GM18868 (cell line): Measurements from ENCODE around the gene GREM1.

ENCODE experiments used
- ATAC-seq: cut with Tn5 transposase; IDR thresholded peaks from one replicate; pipeline ENCODE4 v1.9.1; 2021; ENCODE audit warnings: mild to moderate bottlenecking, moderate library complexity; ENCODE audit not compliant: unreplicated experiment

Gene GREM1

GRCh38 chr15:32729700-32730395 is 12.0 kb downstream of the GREM1 start:
- ATAC-seq = no peak

GRCh38 chr15:32730677-32731654 is 13.2 kb downstream of the GREM1 start:
- ATAC-seq = no peak

DNA sequence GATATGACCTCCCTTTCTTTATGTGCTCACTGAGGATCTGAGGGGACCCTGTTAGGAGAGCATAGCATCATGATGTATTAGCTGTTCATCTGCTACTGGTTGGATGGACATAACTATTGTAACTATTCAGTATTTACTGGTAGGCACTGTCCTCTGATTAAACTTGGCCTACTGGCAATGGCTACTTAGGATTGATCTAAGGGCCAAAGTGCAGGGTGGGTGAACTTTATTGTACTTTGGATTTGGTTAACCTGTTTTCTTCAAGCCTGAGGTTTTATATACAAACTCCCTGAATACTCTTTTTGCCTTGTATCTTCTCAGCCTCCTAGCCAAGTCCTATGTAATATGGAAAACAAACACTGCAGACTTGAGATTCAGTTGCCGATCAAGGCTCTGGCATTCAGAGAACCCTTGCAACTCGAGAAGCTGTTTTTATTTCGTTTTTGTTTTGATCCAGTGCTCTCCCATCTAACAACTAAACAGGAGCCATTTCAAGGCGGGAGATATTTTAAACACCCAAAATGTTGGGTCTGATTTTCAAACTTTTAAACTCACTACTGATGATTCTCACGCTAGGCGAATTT is 14.9 kb downstream of the GREM1 start:
- no peak for ATAC-seq

DNA sequence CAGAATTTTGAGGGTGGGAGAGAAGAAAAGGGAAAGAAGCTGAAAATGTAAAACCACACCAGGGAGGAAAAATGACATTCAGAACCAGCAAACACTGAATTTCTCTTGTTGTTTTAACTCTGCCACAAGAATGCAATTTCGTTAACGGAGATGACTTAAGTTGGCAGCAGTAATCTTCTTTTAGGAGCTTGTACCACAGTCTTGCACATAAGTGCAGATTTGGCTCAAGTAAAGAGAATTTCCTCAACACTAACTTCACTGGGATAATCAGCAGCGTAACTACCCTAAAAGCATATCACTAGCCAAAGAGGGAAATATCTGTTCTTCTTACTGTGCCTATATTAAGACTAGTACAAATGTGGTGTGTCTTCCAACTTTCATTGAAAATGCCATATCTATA is 15.5 kb downstream of the GREM1 start:
- ATAC-seq = no peak

DNA sequence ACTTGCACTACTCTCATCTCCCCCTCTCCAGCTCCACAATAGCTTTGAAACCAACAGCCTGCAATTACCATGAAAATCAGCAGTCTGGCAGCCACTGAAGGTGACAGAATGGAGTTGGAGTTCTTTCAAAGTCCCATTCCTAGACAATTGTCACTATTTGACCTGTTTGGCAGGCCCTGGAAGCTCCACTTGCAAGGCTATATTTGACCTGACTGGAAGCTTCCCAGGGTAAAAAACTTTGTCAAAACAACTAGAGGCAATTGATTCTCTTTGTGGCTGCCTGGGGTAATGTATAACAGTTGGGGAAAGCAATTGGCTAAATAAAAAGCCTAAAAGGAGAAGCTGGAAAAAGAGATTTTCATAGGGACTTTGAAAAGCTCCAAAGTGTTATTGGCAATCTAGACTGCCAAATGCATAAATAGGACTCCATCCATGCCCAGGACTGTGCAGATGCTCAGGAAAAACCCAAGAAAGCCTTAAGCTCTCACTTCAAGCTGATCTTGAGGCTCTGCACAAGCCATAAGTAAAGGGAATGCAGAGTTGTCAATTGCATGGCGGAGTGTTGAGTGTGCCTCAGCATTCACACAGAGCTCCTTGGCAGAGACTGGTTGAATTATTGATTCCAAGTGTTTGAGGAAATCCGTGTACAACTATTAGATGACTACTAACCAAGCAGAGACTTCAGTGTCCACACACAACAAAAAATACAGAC is 18.3 kb downstream of the GREM1 start:
- ATAC-seq = no peak

- no peak for ATAC-seq
Measured at GRCh38 chr15:32736701-32737061, 18.9 kb downstream of the GREM1 start.

DNA sequence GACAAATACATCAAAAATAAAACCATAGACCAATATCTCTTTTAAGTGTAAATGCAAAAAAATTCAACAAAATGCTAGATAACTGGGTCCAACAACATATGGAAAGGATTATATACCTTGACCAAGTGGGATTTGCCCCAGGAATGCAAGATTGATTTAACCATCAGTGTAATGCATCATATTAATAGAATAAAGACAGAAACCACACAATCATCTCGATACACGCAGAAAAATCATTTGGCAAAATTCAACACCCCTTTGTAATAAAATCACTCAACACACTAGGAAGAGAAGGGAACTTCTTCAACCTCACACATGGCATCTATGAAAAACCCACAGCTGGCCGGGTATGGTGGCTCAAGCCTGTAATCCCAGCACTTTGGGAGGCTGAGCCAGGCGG is 19.5 kb downstream of the GREM1 start:
- ATAC-seq = no peak

DNA sequence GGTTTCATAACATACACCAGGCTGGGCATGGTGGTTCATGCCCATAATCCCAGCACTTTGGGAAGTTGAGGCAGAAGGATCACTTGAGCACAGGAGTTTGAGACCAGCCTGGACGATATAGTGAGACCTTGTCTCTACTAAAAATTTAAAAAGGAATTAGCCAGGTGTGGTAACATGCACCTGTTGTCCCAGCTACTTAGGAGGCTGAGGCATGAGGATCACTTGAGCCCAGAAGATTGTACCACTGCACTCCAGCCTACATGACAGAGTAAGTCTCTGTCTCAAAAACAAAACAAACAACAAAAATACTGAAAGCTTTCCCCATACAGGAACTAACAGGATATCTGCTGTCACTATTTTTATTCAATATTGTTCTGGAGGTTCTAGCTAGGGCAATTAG is 20.9 kb downstream of the GREM1 start:
- no peak for ATAC-seq

GRCh38 chr15:32739522-32740063 is 21.8 kb downstream of the GREM1 start:
- ATAC-seq = no peak

DNA sequence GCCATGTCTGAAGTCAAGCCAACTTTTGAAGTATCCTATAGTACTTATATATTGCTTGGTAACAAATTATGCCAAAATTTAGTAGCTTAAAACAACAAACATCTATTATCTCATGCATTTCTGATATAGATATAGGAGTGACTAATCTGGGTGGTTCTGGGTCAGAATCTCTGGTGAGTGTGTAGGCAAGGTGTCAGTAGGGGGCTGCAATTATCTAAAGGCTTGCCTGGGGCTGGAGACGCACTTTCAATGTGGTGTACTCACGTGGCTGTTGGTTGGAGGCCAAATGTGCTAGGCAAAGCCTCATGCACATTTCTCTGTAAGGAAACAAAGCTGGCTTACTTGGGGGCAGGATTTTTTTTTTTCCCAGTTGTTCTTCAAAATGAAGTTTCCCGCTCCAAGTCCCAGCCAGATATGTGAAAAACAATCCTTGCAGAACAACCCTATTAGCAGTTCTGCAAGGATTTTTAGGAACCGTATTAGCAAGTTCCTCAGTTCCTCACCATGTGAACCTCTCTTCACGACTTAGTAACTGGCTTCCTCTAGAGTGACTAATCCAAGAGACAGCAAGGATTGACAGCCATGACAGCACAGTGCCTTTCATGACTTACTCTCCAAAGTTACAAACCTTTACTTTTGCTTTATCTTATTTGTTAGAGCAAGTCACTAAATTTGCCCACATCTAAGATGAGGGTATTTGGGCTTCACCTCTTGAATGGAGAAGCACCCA is 25.8 kb downstream of the GREM1 start:
- no peak for ATAC-seq

DNA sequence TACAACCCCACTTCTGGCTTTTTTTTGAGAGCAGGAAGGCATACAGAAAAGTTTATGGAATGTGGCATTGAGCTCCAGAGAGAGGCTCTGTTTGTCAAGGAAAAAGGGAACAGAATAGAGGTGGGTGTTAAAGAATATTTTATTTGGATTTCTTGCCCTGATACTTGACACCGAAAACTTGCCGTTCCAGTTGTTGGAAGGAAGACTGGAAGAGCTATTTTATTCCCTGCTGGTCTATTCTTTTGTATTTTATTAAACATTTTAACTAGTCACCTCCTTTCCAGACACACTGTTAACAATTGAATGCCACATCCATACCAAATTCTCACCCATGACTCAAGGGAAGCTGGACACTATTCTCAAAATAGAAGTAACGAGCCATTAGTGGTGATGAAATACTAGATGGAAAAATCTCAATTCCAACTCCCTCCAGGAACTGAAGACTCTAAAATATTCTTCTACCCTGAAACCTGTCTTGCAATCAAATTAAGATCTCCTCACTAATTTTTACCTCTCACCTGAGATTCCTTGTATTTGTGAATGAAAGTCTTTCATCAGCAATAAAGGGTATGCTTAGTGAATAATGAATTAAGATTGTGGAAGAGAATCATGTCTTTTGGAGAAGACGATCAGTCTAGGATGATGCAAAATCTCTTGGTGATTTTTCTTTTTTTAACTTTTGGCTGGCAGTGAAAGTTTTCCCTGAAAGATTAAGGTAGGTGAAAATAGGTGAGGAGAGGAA is 28.5 kb downstream of the GREM1 start:
- ATAC-seq = no peak

- no peak for ATAC-seq
Measured at GRCh38 chr15:32747921-32748342, 30.1 kb downstream of the GREM1 start.

DNA sequence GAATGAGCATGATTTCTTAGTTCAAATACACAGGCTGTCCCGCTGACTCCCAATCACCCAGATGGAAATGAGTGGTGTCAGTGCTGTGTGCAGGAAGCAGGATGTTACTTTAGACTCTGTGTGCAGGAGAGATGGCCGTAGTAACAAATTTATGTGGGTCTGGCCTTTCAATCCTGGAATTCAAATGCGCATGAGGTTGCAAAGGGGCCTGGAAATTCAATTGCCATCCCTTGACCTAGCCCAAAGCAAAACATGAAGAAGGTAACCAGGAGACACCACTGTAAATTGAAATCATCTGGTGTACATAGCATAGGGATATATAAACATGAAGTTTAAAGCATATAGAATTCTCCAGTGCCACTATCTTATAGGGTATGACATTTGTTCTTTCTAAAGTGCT is 33.2 kb downstream of the GREM1 start:
- ATAC-seq = no peak

- ATAC-seq = no peak
Measured at GRCh38 chr15:32757426-32757825, 39.6 kb downstream of the GREM1 start.

- ATAC-seq = no peak
Measured at GRCh38 chr15:32763295-32763694, 45.5 kb downstream of the GREM1 start.

GRCh38 chr15:32765236-32765635 is 47.4 kb downstream of the GREM1 start:
- no peak for ATAC-seq

GRCh38 chr15:32766101-32766500 is 48.3 kb downstream of the GREM1 start:
- ATAC-seq = no peak

DNA sequence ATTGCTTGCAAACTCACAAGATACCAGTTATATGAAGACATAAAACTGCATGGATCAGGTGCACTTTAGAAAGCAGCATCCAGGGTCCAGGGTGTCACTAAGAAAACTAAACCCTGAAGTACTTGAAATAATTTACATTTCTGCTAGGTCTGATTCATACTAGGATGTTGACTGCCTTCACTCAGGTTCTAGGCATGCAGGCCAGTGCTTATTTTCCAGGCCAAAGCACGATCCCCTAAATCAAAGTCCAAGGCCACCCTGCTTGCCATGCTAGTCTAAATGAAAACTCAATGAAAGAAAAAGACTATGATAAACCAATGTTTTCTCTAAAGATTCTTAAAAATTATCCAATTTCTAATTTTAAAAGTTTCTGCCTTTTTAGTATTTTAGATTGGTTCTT is 49.4 kb downstream of the GREM1 start:
- ATAC-seq = no peak

- ATAC-seq = no peak
Measured at GRCh38 chr15:32774022-32774421, 56.2 kb downstream of the GREM1 start.

DNA sequence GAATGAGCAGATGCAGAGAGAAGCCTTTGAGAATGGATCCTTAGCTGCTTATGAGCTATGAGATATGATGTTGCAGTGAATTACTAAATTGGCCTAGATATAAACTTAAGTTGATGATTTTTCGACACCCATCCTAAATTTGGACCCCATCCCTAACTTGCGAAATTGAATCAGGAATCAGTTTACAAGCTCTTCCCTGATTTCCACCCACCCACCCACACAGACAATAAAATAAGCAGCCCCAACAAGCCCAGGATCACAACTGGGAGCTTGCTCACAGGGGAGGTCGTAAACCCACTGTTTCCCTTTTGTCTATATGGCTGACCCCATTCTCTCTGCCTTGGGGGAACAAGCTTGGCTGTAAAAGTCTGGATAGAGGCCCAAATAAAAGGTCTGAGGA is 57.3 kb downstream of the GREM1 start:
- no peak for ATAC-seq
